ENCODE data around the gene CCDC68.

DNA sequence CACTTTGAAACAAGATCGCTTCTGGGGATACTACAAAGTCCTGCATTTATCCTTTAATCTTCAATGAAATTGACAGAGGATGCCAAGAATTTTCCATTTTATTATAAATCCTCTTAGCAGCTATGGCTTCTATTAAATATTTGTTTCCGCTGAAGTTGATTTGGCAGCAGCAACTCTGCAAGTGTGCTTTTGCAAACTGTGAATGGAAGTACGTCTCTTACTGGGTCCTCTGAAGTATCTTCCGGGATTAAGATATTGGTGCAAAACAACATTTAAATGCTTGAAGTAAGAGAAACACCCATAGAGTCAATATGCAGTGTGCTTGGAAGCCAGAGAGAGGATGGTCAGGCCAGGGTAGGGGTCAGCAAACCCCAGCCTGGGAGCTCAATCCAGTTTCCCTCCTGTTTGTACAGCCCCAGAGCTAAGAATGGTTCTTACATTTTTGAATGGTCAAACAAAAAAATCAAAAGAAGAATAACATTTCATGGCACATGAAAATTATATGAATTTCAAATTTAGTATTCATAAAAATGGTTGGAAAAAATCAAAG lies 13.6 kb downstream of the CCDC68 start:
- TF ChIP-seq, protein P1, sequence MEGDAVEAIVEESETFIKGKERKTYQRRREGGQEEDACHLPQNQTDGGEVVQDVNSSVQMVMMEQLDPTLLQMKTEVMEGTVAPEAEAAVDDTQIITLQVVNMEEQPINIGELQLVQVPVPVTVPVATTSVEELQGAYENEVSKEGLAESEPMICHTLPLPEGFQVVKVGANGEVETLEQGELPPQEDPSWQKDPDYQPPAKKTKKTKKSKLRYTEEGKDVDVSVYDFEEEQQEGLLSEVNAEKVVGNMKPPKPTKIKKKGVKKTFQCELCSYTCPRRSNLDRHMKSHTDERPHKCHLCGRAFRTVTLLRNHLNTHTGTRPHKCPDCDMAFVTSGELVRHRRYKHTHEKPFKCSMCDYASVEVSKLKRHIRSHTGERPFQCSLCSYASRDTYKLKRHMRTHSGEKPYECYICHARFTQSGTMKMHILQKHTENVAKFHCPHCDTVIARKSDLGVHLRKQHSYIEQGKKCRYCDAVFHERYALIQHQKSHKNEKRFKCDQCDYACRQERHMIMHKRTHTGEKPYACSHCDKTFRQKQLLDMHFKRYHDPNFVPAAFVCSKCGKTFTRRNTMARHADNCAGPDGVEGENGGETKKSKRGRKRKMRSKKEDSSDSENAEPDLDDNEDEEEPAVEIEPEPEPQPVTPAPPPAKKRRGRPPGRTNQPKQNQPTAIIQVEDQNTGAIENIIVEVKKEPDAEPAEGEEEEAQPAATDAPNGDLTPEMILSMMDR (IDR thresholded peaks at IDR 0.05): no peak
- no peak for TF ChIP-seq POLR2A (IDR thresholded peaks at IDR 0.05)

Measured in gastroesophageal sphincter (tissue), 3 donors.